Neural crest cell (in vitro differentiated cells): ENCODE measurements around the gene SSH2. TPM values are rescaled to one million over a fixed set of nuclear protein-coding genes. Genes with fewer than 3 reads are reported as not detected.
"Not testable (repeated sequence)": the region's sequence is repeated elsewhere in the genome, so short reads cannot be mapped to it uniquely, and the experiment has no call there.

Source experiments
- DNase-seq: peaks from one replicate; pipeline ENCODE4 v3.0.0; 2021; ENCODE audit warnings: low read depth, mixed read lengths, low spot score
- H3K27ac Mint-ChIP-seq: one replicate; pipeline ENCODE4 v1.8.0; 2021; ENCODE audit warnings: mild to moderate bottlenecking, mixed read lengths; ENCODE audit not compliant: unreplicated experiment
- H3K27me3 Mint-ChIP-seq: 2 replicates; pipeline ENCODE4 v1.8.0; 2021; ENCODE audit warnings: low read depth, mild to moderate bottlenecking, mixed read lengths
- H3K36me3 Mint-ChIP-seq: 2 replicates; pipeline ENCODE4 v1.8.0; 2021; ENCODE audit warnings: low read depth, mild to moderate bottlenecking, mixed read lengths
- H3K4me1 Mint-ChIP-seq: 2 replicates; pipeline ENCODE4 v1.8.0; 2021; ENCODE audit warnings: mixed read lengths
- H3K4me3 Mint-ChIP-seq: one replicate; pipeline ENCODE4 v1.8.0; 2021; ENCODE audit warnings: mild to moderate bottlenecking, mixed read lengths
- H3K9me3 Mint-ChIP-seq: 2 replicates; pipeline ENCODE4 v1.8.0; 2021; ENCODE audit warnings: mixed read lengths
- CTCF ChIP-seq: fragments of 200-600 bp; sonication (generic); conservative IDR thresholded peaks from 2 replicates; pipeline ENCODE4 v1.5.0; 2021; ENCODE audit warnings: antibody characterized with exemption, mild to moderate bottlenecking
- total RNA-seq: library from RNA; stranded (reverse); gene quantifications from 2 replicates; pipeline ENCODE4 v1.2.1, GENCODE V29; 2021

The SSH2 gene
- total RNA-seq, 1 donor from 2014 or later = 29.2 TPM

GRCh38 chr17:29857823-29858222, 72.2 kb downstream of the SSH2 start:
- no peak for TF ChIP-seq CTCF
- Mint-ChIP-seq H3K4me1 (peaks cover 8% of the 10 kb centered on the region), H3K36me3 (peaks cover 17% of the 10 kb centered on the region), H3K4me3 (no peak overlapping the region), H3K27ac (no peak overlapping the region), H3K9me3 (peaks cover 10% of the 10 kb centered on the region), H3K27me3 (no peaks in the 10 kb centered on the region)
- no peak for DNase-seq

- not testable (repeated sequence) for H3K27ac Mint-ChIP-seq, H3K9me3 Mint-ChIP-seq, H3K27me3 Mint-ChIP-seq, H3K4me1 Mint-ChIP-seq, DNase-seq, H3K4me3 Mint-ChIP-seq
- peaks cover 17% of the 10 kb centered on the region for H3K36me3 Mint-ChIP-seq
These were observed 72.9 kb downstream of the SSH2 start for GRCh38 chr17:29857105-29857504.

- H3K9me3 Mint-ChIP-seq = peaks cover 10% of the 10 kb centered on the region
- peak overlapping the region; percentile 68 for H3K27ac Mint-ChIP-seq
- H3K4me1 Mint-ChIP-seq = peaks cover 8% of the 10 kb centered on the region
- H3K4me3 Mint-ChIP-seq = no peak overlapping the region
- H3K27me3 Mint-ChIP-seq = no peaks in the 10 kb centered on the region
- DNase-seq = no peak
- TF ChIP-seq CTCF = no peak
- peaks cover 17% of the 10 kb centered on the region for H3K36me3 Mint-ChIP-seq
These were observed 74.3 kb downstream of the SSH2 start for GRCh38 chr17:29855686-29856085.

- H3K36me3 Mint-ChIP-seq = peaks cover 3% of the 10 kb centered on the region
- no peak for DNase-seq
- no peaks in the 10 kb centered on the region for H3K27me3 Mint-ChIP-seq
- no peak overlapping the region for H3K4me3 Mint-ChIP-seq
- no peak overlapping the region for H3K27ac Mint-ChIP-seq
- H3K4me1 Mint-ChIP-seq = peaks cover 33% of the 10 kb centered on the region
- no peaks in the 10 kb centered on the region for H3K9me3 Mint-ChIP-seq
- no peak for TF ChIP-seq CTCF
These were observed 81.3 kb downstream of the SSH2 start for GRCh38 chr17:29848737-29849136.

GRCh38 chr17:29847527-29848400, 82.3 kb downstream of the SSH2 start:
- Mint-ChIP-seq H3K27ac (no peak overlapping the region), H3K4me3 (no peak overlapping the region), H3K9me3 (no peaks in the 10 kb centered on the region)

More at GRCh38 chr17:29847527-29848400, 82.3 kb downstream of the SSH2 start:
- Mint-ChIP-seq H3K27me3 (no peaks in the 10 kb centered on the region), H3K36me3 (no peaks in the 10 kb centered on the region), H3K4me1 (peaks cover 33% of the 10 kb centered on the region)
- TF ChIP-seq CTCF = no peak
- DNase-seq = no peak
